ENCODE measurements around the gene HEG1. TPM values are rescaled to one million over a fixed set of nuclear protein-coding genes. Genes with fewer than 3 reads are reported as not detected.

Gene HEG1
- total RNA-seq, 2 experiments from 2014 or later: 5.8 TPM

GRCh38 chr3:124942613-124943012 is 113.2 kb downstream of the HEG1 start:
- Mint-ChIP-seq H3K27me3 (ENCODE audit: low read depth) (no peaks in the 10 kb centered on the region), H3K4me1 (ENCODE audit: low read depth) (no peaks in the 10 kb centered on the region), H3K9me3 (no peaks in the 10 kb centered on the region), H3K4me3 (no peak overlapping the region), H3K27ac (no peak overlapping the region), H3K36me3 (ENCODE audit: low read depth) (no peaks in the 10 kb centered on the region)
- CTCF ChIA-PET: no interaction called here
- no peak for DNase-seq
- intact Hi-C loops (cut with micrococcal nuclease): no loop called here

- CTCF ChIA-PET: no interaction called here
- H3K27ac Mint-ChIP-seq: no peak overlapping the region
These were observed 114.0 kb downstream of the HEG1 start for GRCh38 chr3:124941771-124942170.

GRCh38 chr3:124939661-124940060 is 116.1 kb downstream of the HEG1 start:
- Mint-ChIP-seq H3K27ac (no peak overlapping the region), H3K4me3 (no peak overlapping the region), H3K4me1 (ENCODE audit: low read depth) (no peaks in the 10 kb centered on the region), H3K27me3 (ENCODE audit: low read depth) (peaks cover 5% of the 10 kb centered on the region), H3K9me3 (no peaks in the 10 kb centered on the region), H3K36me3 (ENCODE audit: low read depth) (no peaks in the 10 kb centered on the region)
- DNase-seq: no peak
- intact Hi-C loops (cut with micrococcal nuclease): no loop called here
- CTCF ChIA-PET: interaction anchor here (0.8 to 1.2 kb wide), 2 partner anchors 211 to 497 kb away, joined by 3 read pairs; no protein-coding TSS in a partner anchor

More at GRCh38 chr3:124941771-124942170, 114.0 kb downstream of the HEG1 start:
- Mint-ChIP-seq H3K27me3 (ENCODE audit: low read depth) (peaks cover 2% of the 10 kb centered on the region), H3K4me1 (ENCODE audit: low read depth) (no peaks in the 10 kb centered on the region), H3K36me3 (ENCODE audit: low read depth) (no peaks in the 10 kb centered on the region), H3K9me3 (no peaks in the 10 kb centered on the region), H3K4me3 (no peak overlapping the region)
- intact Hi-C loops (cut with micrococcal nuclease): no loop called here
- DNase-seq: no peak

- H3K4me1 Mint-ChIP-seq (ENCODE audit: low read depth): no peaks in the 10 kb centered on the region
- H3K27me3 Mint-ChIP-seq (ENCODE audit: low read depth): peaks cover 5% of the 10 kb centered on the region
- CTCF ChIA-PET: interaction anchor here (0.5 to 1.2 kb wide), 3 partner anchors 212 to 499 kb away, joined by 3 read pairs; no protein-coding TSS in a partner anchor
- DNase-seq: no peak
- intact Hi-C loops (cut with micrococcal nuclease): no loop called here
- H3K36me3 Mint-ChIP-seq (ENCODE audit: low read depth): no peaks in the 10 kb centered on the region
- no peak overlapping the region for H3K27ac Mint-ChIP-seq
- H3K4me3 Mint-ChIP-seq: no peak overlapping the region
- no peaks in the 10 kb centered on the region for H3K9me3 Mint-ChIP-seq
These were observed 116.9 kb downstream of the HEG1 start for GRCh38 chr3:124938896-124939295.

- no peaks in the 10 kb centered on the region for H3K4me1 Mint-ChIP-seq (ENCODE audit: low read depth)
These were observed 118.7 kb downstream of the HEG1 start for GRCh38 chr3:124937049-124937448.

DNA sequence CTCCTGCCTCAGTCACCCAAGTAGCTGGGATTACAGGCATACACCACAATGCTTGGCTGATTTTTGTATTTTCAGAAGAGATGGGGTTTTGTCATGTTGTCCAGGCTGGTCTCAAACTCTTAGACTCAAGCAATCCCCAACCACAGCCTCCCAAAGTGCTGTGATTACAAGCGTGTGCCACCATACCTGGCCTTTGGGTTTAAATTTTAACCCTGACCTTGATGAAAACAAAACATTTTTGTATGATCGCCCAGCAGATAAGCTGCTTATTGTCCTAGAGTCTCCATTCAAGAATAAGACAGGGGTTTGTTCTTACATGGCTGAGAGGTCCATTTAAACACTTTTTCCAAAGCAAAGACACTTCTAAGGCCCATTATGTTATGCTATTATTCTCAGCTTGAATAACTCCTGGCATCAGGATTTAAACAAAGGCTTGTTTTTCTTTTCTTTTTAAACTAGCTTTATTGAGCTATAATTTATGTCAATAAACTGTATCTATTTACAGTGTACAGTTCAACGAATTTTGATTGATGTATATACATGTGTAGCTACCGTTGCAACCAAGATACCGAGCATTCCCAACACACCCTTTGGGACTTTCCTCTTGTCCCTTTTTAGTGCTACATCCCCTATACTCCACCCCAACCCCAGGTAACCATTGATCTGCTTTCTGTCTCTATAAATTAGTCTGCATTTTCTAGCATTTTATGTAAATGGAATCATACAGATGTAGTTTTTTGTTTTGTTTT is 119.8 kb downstream of the HEG1 start:
- no peak for DNase-seq
- no peaks in the 10 kb centered on the region for H3K4me1 Mint-ChIP-seq (ENCODE audit: low read depth)
- H3K36me3 Mint-ChIP-seq (ENCODE audit: low read depth): no peaks in the 10 kb centered on the region
- H3K27me3 Mint-ChIP-seq (ENCODE audit: low read depth): peaks cover 5% of the 10 kb centered on the region
- CTCF ChIA-PET: interaction anchor here (0.9 to 1.3 kb wide), 2 partner anchors 9 to 12 kb away, joined by 3 read pairs; no protein-coding TSS in a partner anchor
- intact Hi-C loops (cut with micrococcal nuclease): no loop called here
- no peak overlapping the region for H3K4me3 Mint-ChIP-seq
- no peak overlapping the region for H3K27ac Mint-ChIP-seq
- H3K9me3 Mint-ChIP-seq: no peaks in the 10 kb centered on the region

More at GRCh38 chr3:124937049-124937448, 118.7 kb downstream of the HEG1 start:
- CTCF ChIA-PET: no interaction called here
- no peak overlapping the region for H3K27ac Mint-ChIP-seq
- DNase-seq: no peak
- H3K4me3 Mint-ChIP-seq: no peak overlapping the region
- H3K9me3 Mint-ChIP-seq: no peaks in the 10 kb centered on the region
- intact Hi-C loops (cut with micrococcal nuclease): no loop called here
- H3K36me3 Mint-ChIP-seq (ENCODE audit: low read depth): no peaks in the 10 kb centered on the region
- peaks cover 5% of the 10 kb centered on the region for H3K27me3 Mint-ChIP-seq (ENCODE audit: low read depth)

DNA sequence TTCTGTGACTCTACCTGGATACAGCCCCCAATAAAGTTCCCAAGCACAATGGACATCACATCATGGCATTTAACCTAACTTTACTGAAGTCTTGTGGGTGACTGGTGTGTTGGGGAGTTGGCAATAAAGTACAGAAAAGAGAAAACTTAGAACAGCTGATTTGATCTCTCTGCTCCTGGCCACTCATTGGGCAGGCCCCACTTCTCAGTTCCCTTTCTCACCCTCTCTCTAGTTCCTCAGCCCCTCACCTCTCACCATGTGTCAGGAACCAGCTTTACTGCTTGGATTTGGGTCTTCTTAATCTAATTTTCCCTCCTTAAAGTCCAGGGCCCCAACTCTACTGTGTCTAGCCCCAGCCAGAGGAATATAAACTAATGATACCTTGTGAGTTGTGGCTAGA is 120.5 kb downstream of the HEG1 start:
- H3K27ac Mint-ChIP-seq: no peak overlapping the region
- peaks cover 5% of the 10 kb centered on the region for H3K27me3 Mint-ChIP-seq (ENCODE audit: low read depth)
- intact Hi-C loops (cut with micrococcal nuclease): no loop called here
- H3K4me1 Mint-ChIP-seq (ENCODE audit: low read depth): no peaks in the 10 kb centered on the region
- CTCF ChIA-PET: interaction anchor here (0.6 to 1.3 kb wide), 5 partner anchors 8 to 650 kb away, joined by 3 to 4 read pairs (median 3); no protein-coding TSS in a partner anchor
- H3K36me3 Mint-ChIP-seq (ENCODE audit: low read depth): no peaks in the 10 kb centered on the region
- H3K4me3 Mint-ChIP-seq: no peak overlapping the region
- DNase-seq: no peak
- no peaks in the 10 kb centered on the region for H3K9me3 Mint-ChIP-seq

GRCh38 chr3:124934577-124934976 is 121.2 kb downstream of the HEG1 start, which contains the start of gene MUC13:
TSS of gene MUC13 (minus strand) at chr3:124934751. CDS start at chr3:124934712, 39 bp downstream.
- no peak within 1 kb of the TSS for H3K4me3 Mint-ChIP-seq
- peaks cover 7% of the 10 kb centered on the region for H3K27me3 Mint-ChIP-seq (ENCODE audit: low read depth)
- no peaks in the 10 kb centered on the region for H3K9me3 Mint-ChIP-seq
- H3K27ac Mint-ChIP-seq: no peak within 1 kb of the TSS
- intact Hi-C loops (cut with micrococcal nuclease): no loop called here
- no peaks in the 10 kb centered on the region for H3K4me1 Mint-ChIP-seq (ENCODE audit: low read depth)
- CTCF ChIA-PET: interaction anchor here (0.9 to 1.3 kb wide), 3 partner anchors 8 to 651 kb away, joined by 3 to 4 read pairs (median 4); no protein-coding TSS in a partner anchor
- DNase-seq: no peak
- H3K36me3 Mint-ChIP-seq (ENCODE audit: low read depth): no peaks in the 10 kb centered on the region

- Mint-ChIP-seq H3K4me1 (ENCODE audit: low read depth) (no peaks in the 10 kb centered on the region), H3K27me3 (ENCODE audit: low read depth) (peaks cover 3% of the 10 kb centered on the region), H3K9me3 (no peaks in the 10 kb centered on the region), H3K36me3 (ENCODE audit: low read depth) (no peaks in the 10 kb centered on the region), H3K27ac (no peak overlapping the region), H3K4me3 (no peak overlapping the region)
- CTCF ChIA-PET: interaction anchor here (0.5 to 3.6 kb wide), 5 partner anchors 10 to 309 kb away, joined by 3 to 13 read pairs (median 4); no protein-coding TSS in a partner anchor
- intact Hi-C loops (cut with micrococcal nuclease): loop anchor here (1.0 kb wide), 4 partner anchors 214 to 657 kb away; no protein-coding TSS in a partner anchor
- peak; percentile 82 for DNase-seq
These were observed 127.2 kb downstream of the HEG1 start for GRCh38 chr3:124928333-124929202.

DNA sequence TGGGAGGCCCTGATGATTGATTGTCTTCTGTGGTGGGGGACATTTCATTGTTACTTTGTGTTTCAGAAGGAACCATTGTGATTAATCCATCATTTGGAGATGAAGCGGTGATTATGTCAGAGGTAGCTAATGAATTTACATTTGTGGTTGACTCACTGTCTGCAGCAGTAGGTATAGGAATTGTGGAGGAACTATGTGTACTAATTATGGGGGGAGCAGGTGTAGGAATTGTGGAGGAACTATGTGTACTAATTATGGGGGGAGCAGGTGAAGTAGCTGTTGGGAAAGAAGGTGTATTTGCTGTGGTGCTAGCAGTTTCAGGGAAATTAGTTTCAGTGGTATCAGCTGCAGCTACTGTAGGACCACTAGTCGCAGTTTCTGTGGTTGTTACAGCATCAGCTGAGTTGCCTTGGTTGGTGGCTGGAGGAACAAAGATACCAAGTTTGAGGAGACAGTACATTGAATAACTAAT is 128.2 kb downstream of the HEG1 start:
- CTCF ChIA-PET: interaction anchor here (0.5 to 3.6 kb wide), 8 partner anchors 7 to 511 kb away, joined by 3 to 13 read pairs (median 3); partner anchors contain the start of gene MUC13
- H3K36me3 Mint-ChIP-seq (ENCODE audit: low read depth): no peaks in the 10 kb centered on the region

DNA sequence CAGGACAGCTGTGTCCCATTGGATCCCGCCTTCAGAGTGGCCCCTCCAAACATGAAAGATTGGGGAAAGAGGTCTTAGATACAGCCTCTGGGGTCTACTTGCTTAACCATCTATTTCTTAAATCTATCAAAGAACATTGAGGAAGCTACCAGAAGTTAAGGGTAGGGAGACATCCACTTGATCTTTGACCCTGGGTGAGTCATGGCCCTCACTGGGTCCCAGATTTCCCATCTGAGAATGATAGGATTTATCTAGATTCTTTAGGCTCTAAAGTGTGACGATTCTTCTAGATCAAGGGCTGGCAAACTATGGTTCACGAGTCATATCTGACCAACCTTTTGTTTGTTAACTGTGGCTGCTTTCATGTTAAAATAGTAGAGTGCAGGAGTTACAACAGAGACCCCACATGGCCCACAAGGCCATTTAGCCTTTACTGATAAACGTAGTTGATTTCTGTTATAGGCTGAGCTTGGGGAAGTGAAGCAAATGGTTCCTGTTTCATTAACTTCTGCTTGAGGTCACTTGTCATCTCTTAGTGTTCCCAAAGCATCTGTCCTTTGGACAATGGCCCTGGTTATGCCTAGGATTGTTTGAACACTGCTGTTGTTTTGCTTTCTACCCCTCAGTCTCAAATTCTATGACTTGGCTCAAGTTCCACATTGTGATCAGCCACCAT is 129.2 kb downstream of the HEG1 start:
- CTCF ChIA-PET: interaction anchor here (0.6 to 3.6 kb wide), 5 partner anchors 8 to 501 kb away, joined by 3 to 13 read pairs (median 3); partner anchors contain the start of gene MUC13
- Mint-ChIP-seq H3K36me3 (ENCODE audit: low read depth) (no peaks in the 10 kb centered on the region), H3K9me3 (no peaks in the 10 kb centered on the region), H3K4me3 (no peak overlapping the region), H3K4me1 (ENCODE audit: low read depth) (no peaks in the 10 kb centered on the region), H3K27ac (no peak overlapping the region), H3K27me3 (ENCODE audit: low read depth) (peaks cover 3% of the 10 kb centered on the region)
- intact Hi-C loops (cut with micrococcal nuclease): no loop called here
- DNase-seq: no peak

More for the DNA sequence above, 128.2 kb downstream of the HEG1 start:
- no peak for DNase-seq
- Mint-ChIP-seq H3K27ac (no peak overlapping the region), H3K9me3 (no peaks in the 10 kb centered on the region), H3K27me3 (ENCODE audit: low read depth) (peaks cover 3% of the 10 kb centered on the region), H3K4me3 (no peak overlapping the region), H3K4me1 (ENCODE audit: low read depth) (no peaks in the 10 kb centered on the region)
- intact Hi-C loops (cut with micrococcal nuclease): loop anchor here (1.0 kb wide), 4 partner anchors 215 to 658 kb away; no protein-coding TSS in a partner anchor
